GM12878 (cell line): ENCODE results near the gene KIRREL2.

Source experiments
- BCLAF1 ChIP-seq: fragments of 450-650 bp; IDR thresholded peaks from 2 replicates; pipeline ENCODE4 v1.6.1; 2017; ENCODE audit warnings: antibody characterized with exemption, mild to moderate bottlenecking, moderate library complexity
- CTCF ChIP-seq, 3 experiments: IDR thresholded peaks in 2 of 3; conservative IDR thresholded peaks in 1 of 3; 2 replicates each; pipeline ENCODE4 v1.5.1; 2011; ENCODE audit warnings: low read depth in 3 of 3, low read length in 3 of 3, mild to moderate bottlenecking in 3 of 3, control low read depth in 2 of 3, moderate library complexity in 2 of 3, inconsistent platforms in 1 of 3, mixed read lengths in 1 of 3; ENCODE audit not compliant: control insufficient read depth in 2 of 3, insufficient read depth in 1 of 3; ENCODE audit errors: extremely low read depth in 1 of 3
- KAT2A ChIP-seq: conservative IDR thresholded peaks from 2 replicates; pipeline ENCODE4 v1.6.1; 2011; ENCODE audit warnings: low read depth, low read length; ENCODE audit not compliant: control insufficient read depth
- NBN ChIP-seq: fragments of 450-650 bp; IDR thresholded peaks from 2 replicates; pipeline ENCODE4 v1.6.1; 2016
- NFYB ChIP-seq: IDR thresholded peaks from 2 replicates; pipeline ENCODE4 v1.6.1; 2011; ENCODE audit warnings: low read depth, mild to moderate bottlenecking, low read length, improper control_type of control experiment, moderate library complexity; ENCODE audit not compliant: insufficient read depth
- NRF1 ChIP-seq: conservative IDR thresholded peaks from 2 replicates; pipeline ENCODE4 v1.6.1; 2011; ENCODE audit warnings: mild to moderate bottlenecking, low read depth, low read length, improper control_type of control experiment
- SIN3A ChIP-seq: IDR thresholded peaks from 2 replicates; pipeline ENCODE4 v1.6.1; 2012; ENCODE audit warnings: low read depth, low read length, improper control_type of control experiment
- SIX5 ChIP-seq: IDR thresholded peaks from 2 replicates; pipeline ENCODE4 v1.6.1; 2011; ENCODE audit warnings: mild to moderate bottlenecking, low read depth, low read length, moderate library complexity; ENCODE audit not compliant: severe bottlenecking
- ZBTB33 ChIP-seq: fragments of 450-650 bp; IDR thresholded peaks from 2 replicates; pipeline ENCODE4 v1.6.1; 2017; ENCODE audit warnings: mild to moderate bottlenecking
- TF ChIP-seq, protein P1 (sequence below): IDR thresholded peaks from 2 replicates; pipeline ENCODE4 v1.6.1; 2011; ENCODE audit warnings: mild to moderate bottlenecking, low read depth, low read length, moderate library complexity; ENCODE audit not compliant: insufficient replicate concordance
- TF ChIP-seq, protein P2 (sequence below): IDR thresholded peaks from 2 replicates; pipeline ENCODE4 v1.6.1; 2012; ENCODE audit warnings: low read length, inconsistent platforms

GRCh38 chr19:35879068-35879467, 22.4 kb downstream of the KIRREL2 start:
- TF ChIP-seq SIN3A = no peak
- TF ChIP-seq SIX5 = no peak
- TF ChIP-seq NBN = no peak
- no peak for TF ChIP-seq ZBTB33
- TF ChIP-seq, protein P1, sequence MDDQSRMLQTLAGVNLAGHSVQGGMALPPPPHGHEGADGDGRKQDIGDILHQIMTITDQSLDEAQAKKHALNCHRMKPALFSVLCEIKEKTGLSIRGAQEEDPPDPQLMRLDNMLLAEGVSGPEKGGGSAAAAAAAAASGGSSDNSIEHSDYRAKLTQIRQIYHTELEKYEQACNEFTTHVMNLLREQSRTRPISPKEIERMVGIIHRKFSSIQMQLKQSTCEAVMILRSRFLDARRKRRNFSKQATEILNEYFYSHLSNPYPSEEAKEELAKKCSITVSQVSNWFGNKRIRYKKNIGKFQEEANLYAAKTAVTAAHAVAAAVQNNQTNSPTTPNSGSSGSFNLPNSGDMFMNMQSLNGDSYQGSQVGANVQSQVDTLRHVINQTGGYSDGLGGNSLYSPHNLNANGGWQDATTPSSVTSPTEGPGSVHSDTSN = no peak
- TF ChIP-seq, protein P2, sequence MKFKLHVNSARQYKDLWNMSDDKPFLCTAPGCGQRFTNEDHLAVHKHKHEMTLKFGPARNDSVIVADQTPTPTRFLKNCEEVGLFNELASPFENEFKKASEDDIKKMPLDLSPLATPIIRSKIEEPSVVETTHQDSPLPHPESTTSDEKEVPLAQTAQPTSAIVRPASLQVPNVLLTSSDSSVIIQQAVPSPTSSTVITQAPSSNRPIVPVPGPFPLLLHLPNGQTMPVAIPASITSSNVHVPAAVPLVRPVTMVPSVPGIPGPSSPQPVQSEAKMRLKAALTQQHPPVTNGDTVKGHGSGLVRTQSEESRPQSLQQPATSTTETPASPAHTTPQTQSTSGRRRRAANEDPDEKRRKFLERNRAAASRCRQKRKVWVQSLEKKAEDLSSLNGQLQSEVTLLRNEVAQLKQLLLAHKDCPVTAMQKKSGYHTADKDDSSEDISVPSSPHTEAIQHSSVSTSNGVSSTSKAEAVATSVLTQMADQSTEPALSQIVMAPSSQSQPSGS = no peak
- TF ChIP-seq KAT2A = no peak
- TF ChIP-seq CTCF (IDR thresholded peaks at IDR 0.05 in 2 of 3, conservative IDR thresholded peaks at IDR 0.05 in 1 of 3; ENCODE audit: control insufficient read depth in 2 of 3, extremely low read depth in 1 of 3, insufficient read depth in 1 of 3, low read depth in 3 of 3, low read length in 3 of 3) = no peak
- TF ChIP-seq NFYB = no peak
- no peak for TF ChIP-seq NRF1
- TF ChIP-seq BCLAF1 = no peak
